A549 (cell line): ENCODE results near the gene MEAF6. TPM values are rescaled to one million over a fixed set of nuclear protein-coding genes. Genes with fewer than 3 reads are reported as not detected.

ENCODE experiments used
- ATAC-seq, 2 experiments: fragments of 200-7000 bp in 1 of 2; fragments of >200 bp in 1 of 2; cut with Nextera tagmentation in 1 of 2; cut with Tn5 transposase in 1 of 2; 3 replicates each; pipeline versions ENCODE4 v1.8.0 to v1.9.1; 2018 to 2020; ENCODE audit warnings: mild to moderate bottlenecking in 1 of 2, moderate library complexity in 1 of 2
- CTCF ChIA-PET: fragments of 300-600 bp; sonication (Branson Sonifier 250); formaldehyde crosslinking; extraction: SDS; loops from one replicate; lab custom pipeline; 2021; ENCODE audit warnings: antibody characterized with exemption, inconsistent platforms; lab: Yijun Ruan, JAX
- POLR2A ChIA-PET: fragments of 350-600 bp; formaldehyde crosslinking; extraction: SDS; loops from one replicate; lab custom pipeline; 2021; ENCODE audit warnings: antibody characterized with exemption, inconsistent platforms; lab: Yijun Ruan, JAX
- DNase-seq, 2 experiments: peaks; one replicate each; pipeline versions ENCODE4 v3.0.0 to v3.0.0-alpha.2; 2011 to 2016; ENCODE audit warnings: low read depth in 1 of 2, low spot score in 1 of 2
- FAIRE-seq: peaks from 2 replicates; lab custom pipeline; 2011; peaks lifted over from hg19 to GRCh38; lab: Jason Lieb, UNC
- H3K27ac ChIP-seq, 2 experiments: fragments of >200 bp; sonication (Bioruptor Twin); formaldehyde crosslinking; 3 replicates each; pipeline ENCODE4 v1.5.1; 2016 to 2017
- H3K4me1 ChIP-seq: fragments of >200 bp; sonication (Bioruptor Twin); formaldehyde crosslinking; 3 replicates; pipeline ENCODE4 v1.6.1; 2016
- H3K4me2 ChIP-seq: fragments of >200 bp; sonication (Bioruptor Twin); formaldehyde crosslinking; 3 replicates; pipeline ENCODE4 v1.6.1; 2016
- H3K4me3 ChIP-seq: fragments of >200 bp; sonication (Bioruptor Twin); formaldehyde crosslinking; 3 replicates; pipeline ENCODE4 v1.5.1; 2016
- H3K9me3 ChIP-seq: fragments of >200 bp; sonication (Bioruptor Twin); formaldehyde crosslinking; 3 replicates; pipeline ENCODE4 v1.6.1; 2016
- BHLHE40 ChIP-seq: IDR thresholded peaks from 2 replicates; pipeline ENCODE4 v1.6.1; 2012; ENCODE audit warnings: low read depth, low read length, inconsistent platforms
- CBX8 ChIP-seq: fragments of 200-600 bp; sonication (generic); IDR thresholded peaks from 2 replicates; pipeline ENCODE4 v1.6.1; 2016
- CEBPB ChIP-seq, 2 experiments: fragments of >200 bp in 1 of 2; sonication (Bioruptor Twin) in 1 of 2; formaldehyde crosslinking in 1 of 2; IDR thresholded peaks; 2 replicates each; pipeline ENCODE4 v1.6.1; 2012 to 2016
- CHD2 ChIP-seq: fragments of 150-350 bp; IDR thresholded peaks from 2 replicates; pipeline ENCODE4 v1.6.1; 2014; ENCODE audit warnings: low read length; ENCODE audit not compliant: partially characterized antibody
- CHD4 ChIP-seq: fragments of 200-600 bp; sonication (generic); IDR thresholded peaks from 2 replicates; pipeline ENCODE4 v1.6.1; 2016; ENCODE audit warnings: antibody characterized with exemption, mild to moderate bottlenecking, borderline replicate concordance
- EP300 ChIP-seq, 2 experiments: fragments of >200 bp; sonication (Bioruptor Twin); formaldehyde crosslinking; IDR thresholded peaks; 2 replicates in 1 of 2; 3 replicates in 1 of 2; pipeline ENCODE4 v1.6.1; 2016 to 2017
- FOXS1 ChIP-seq: fragments of 250-450 bp; sonication (Bioruptor Pico); IDR thresholded peaks from 2 replicates; pipeline ENCODE4 v1.5.0; 2020; ENCODE audit warnings: mild to moderate bottlenecking, moderate library complexity
- GATA3 ChIP-seq: IDR thresholded peaks from 2 replicates; pipeline ENCODE4 v1.6.1; 2012; ENCODE audit warnings: borderline replicate concordance
- HDAC2 ChIP-seq: fragments of 200-600 bp; sonication (generic); IDR thresholded peaks from 2 replicates; pipeline ENCODE4 v1.6.1; 2016
- HOXA7 ChIP-seq: fragments of 250-450 bp; sonication (Bioruptor Pico); IDR thresholded peaks from 2 replicates; pipeline ENCODE4 v1.5.0; 2020; ENCODE audit warnings: mild to moderate bottlenecking, moderate library complexity
- JUNB ChIP-seq: fragments of >200 bp; sonication (Bioruptor Twin); formaldehyde crosslinking; IDR thresholded peaks from 2 replicates; pipeline ENCODE4 v1.6.1; 2016
- MAZ ChIP-seq: fragments of 150-350 bp; IDR thresholded peaks from 2 replicates; pipeline ENCODE4 v1.6.1; 2014; ENCODE audit warnings: antibody characterized with exemption, low read depth, low read length, borderline replicate concordance
- MYC ChIP-seq: IDR thresholded peaks from 2 replicates; pipeline ENCODE4 v1.6.1; 2012; ENCODE audit warnings: mild to moderate bottlenecking, inconsistent platforms, low read length, improper control_type of control experiment, borderline replicate concordance
- NPAS2 ChIP-seq: fragments of 250-450 bp; sonication (Bioruptor Pico); IDR thresholded peaks from 2 replicates; pipeline ENCODE4 v1.8.0; 2022; ENCODE audit warnings: mild to moderate bottlenecking, moderate library complexity, borderline replicate concordance
- NR3C1 ChIP-seq: fragments of >200 bp; sonication (Bioruptor Twin); formaldehyde crosslinking; IDR thresholded peaks from 3 replicates; pipeline ENCODE4 v1.6.1; 2017
- POLR2A ChIP-seq: IDR thresholded peaks from 2 replicates; pipeline ENCODE4 v1.6.1; 2012; ENCODE audit warnings: mild to moderate bottlenecking, low read length
- POLR2AphosphoS2 ChIP-seq: conservative IDR thresholded peaks from 2 replicates; pipeline ENCODE4 v1.6.1; 2012; ENCODE audit warnings: low read length, improper control_type of control experiment, inconsistent platforms
- RAD21 ChIP-seq, 2 experiments: fragments of >200 bp in 1 of 2; sonication (Bioruptor Twin) in 1 of 2; formaldehyde crosslinking in 1 of 2; IDR thresholded peaks in 1 of 2; conservative IDR thresholded peaks in 1 of 2; 2 replicates in 1 of 2; 3 replicates in 1 of 2; pipeline ENCODE4 v1.6.1; 2012 to 2018; ENCODE audit warnings: inconsistent platforms in 1 of 2
- RARB ChIP-seq: fragments of 250-450 bp; sonication (Bioruptor Pico); IDR thresholded peaks from 2 replicates; pipeline ENCODE4 v1.8.0; 2021; ENCODE audit warnings: mild to moderate bottlenecking, moderate library complexity
- RCOR1 ChIP-seq: fragments of 150-350 bp; IDR thresholded peaks from 2 replicates; pipeline ENCODE4 v1.6.1; 2014; ENCODE audit warnings: antibody characterized with exemption, low read length, low read depth
- RFX5 ChIP-seq: fragments of 450-650 bp; IDR thresholded peaks from 2 replicates; pipeline ENCODE4 v1.7.1; 2014; ENCODE audit warnings: antibody characterized with exemption, mild to moderate bottlenecking, moderate library complexity
- SREBF2 ChIP-seq: fragments of 450-650 bp; IDR thresholded peaks from 2 replicates; pipeline ENCODE4 v1.6.1; 2014; ENCODE audit warnings: mild to moderate bottlenecking, moderate library complexity
- TFCP2L1 ChIP-seq: fragments of 250-450 bp; sonication (Bioruptor Pico); IDR thresholded peaks from 2 replicates; pipeline ENCODE4 v1.5.0; 2021; ENCODE audit warnings: mild to moderate bottlenecking
- WGBS: methylation state at CpG from one replicate; pipeline ENCODE4 v1.1.6; 2017; ENCODE audit errors: missing lambda C conversion rate; 5-methylcytosine and 5-hydroxymethylcytosine counted together
- polyA plus RNA-seq, 4 experiments: library from polyadenylated mRNA; depleted of rRNA in 3 of 4; stranded (reverse); fragments of >200 nt; fragmentation: RNase III in 1 of 4; extraction: RNeasy Plus Mini Kit Qiagen cat#74134 plus additional on column Dnase treatment in 1 of 4; gene quantifications; 2 replicates in 3 of 4; 3 replicates in 1 of 4; pipeline ENCODE4 v1.2.3, GENCODE V29; 2011 to 2017
- TF ChIP-seq, protein P1 (sequence below): fragments of >200 bp; sonication (Bioruptor Twin); formaldehyde crosslinking; IDR thresholded peaks from 2 replicates; pipeline ENCODE4 v1.6.1; 2016
- TF ChIP-seq, protein P2 (sequence below): fragments of 450-650 bp; IDR thresholded peaks from 2 replicates; pipeline ENCODE4 v1.6.1; 2014; ENCODE audit warnings: antibody characterized with exemption

Gene MEAF6
- polyA plus RNA-seq, 2 of the 4 experiments (the other 2 are of a cell fraction), result 39.4 to 45.4 TPM

DNA sequence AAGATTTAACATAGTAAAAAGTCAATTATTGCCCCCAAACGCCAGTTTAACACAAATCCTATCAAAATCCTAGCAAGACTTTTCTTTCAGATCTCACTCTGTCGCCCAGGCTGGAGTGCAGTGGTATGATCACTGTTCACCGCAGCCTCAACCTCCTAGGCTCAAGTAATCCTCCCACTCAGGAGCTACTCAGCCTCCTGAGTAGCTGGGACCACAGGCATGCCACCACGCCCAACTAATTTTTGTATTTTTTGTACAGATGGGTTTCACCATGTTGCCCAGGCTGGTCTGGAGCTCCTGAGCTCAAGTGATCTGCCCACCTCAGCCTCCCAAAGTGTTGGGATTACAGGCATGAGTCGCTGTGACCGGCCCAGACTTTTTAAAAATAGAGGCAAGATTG is 34.8 kb upstream of the MEAF6 start:
- TF ChIP-seq RARB (CRISPR knock-in tag) (no peak), NR3C1 (no peak), NPAS2 (CRISPR knock-in tag) (no peak), SREBF2 (no peak), POLR2AphosphoS2 (no peak), MAZ (no peak), TFCP2L1 (no peak), EP300 (IDR thresholded peaks at IDR 0.05) (no peak), HDAC2 (no peak), HOXA7 (CRISPR knock-in tag) (no peak), CHD2 (no peak), CHD4 (no peak), FOXS1 (CRISPR knock-in tag) (no peak), JUNB (no peak), CEBPB (IDR thresholded peaks at IDR 0.05) (no peak), POLR2A (no peak)
- TF ChIP-seq, protein P1, sequence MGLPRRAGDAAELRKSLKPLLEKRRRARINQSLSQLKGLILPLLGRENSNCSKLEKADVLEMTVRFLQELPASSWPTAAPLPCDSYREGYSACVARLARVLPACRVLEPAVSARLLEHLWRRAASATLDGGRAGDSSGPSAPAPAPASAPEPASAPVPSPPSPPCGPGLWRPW, result no peak
- ChIA-PET CTCF (no interaction called here), POLR2A (no interaction called here)
- DNase-seq (no peak), FAIRE-seq (no peak), ATAC-seq (no peak)
- Histone ChIP-seq H3K9me3 (0 out of 3 replicates have a peak, but pooled peaks cover under 1% of the 10 kb centered on the region), H3K4me2 (no peak overlapping the region), H3K4me3 (no peak overlapping the region), H3K27ac (no peak overlapping the region), H3K4me1 (peaks cover 16% of the 10 kb centered on the region; the same call in 2 of the 3 replicates)
- WGBS, result 89% methylated on average over 6 of the region's 6 CpGs

DNA sequence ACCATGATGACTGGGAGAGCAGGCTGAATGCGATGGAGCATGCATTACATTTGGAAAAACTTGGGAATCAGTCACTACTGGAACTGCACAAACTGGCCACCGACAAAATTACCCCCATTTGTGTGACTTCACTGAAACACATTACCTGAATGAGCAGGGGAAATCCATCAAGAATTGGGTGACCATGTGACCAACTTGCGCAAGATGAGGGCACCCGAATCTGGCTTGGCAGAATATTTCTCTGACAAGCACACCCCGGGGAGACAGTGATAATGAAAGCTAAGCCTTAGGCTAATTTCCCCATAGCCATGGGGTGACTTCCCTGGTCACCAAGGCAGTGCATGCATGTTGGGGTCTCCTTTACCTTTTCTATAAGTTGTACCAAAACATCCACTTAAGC is 30.5 kb upstream of the MEAF6 start:
- Histone ChIP-seq H3K27ac (no peak overlapping the region), H3K4me2 (no peak overlapping the region), H3K4me1 (peaks cover 3% of the 10 kb centered on the region; the same call in 1 of the 3 replicates), H3K4me3 (no peak overlapping the region), H3K9me3 (no peaks in the 10 kb centered on the region)
- ATAC-seq (no peak), DNase-seq (no peak), FAIRE-seq (no peak)
- ChIA-PET CTCF (interaction anchor here (0.7 to 0.8 kb wide), 2 partner anchors 36 to 57 kb away, joined by 3 read pairs; no protein-coding TSS in a partner anchor), POLR2A (no interaction called here)
- 93% methylated on average over 5 of the region's 5 CpGs for WGBS
- no peak for TF ChIP-seq RFX5
- TF ChIP-seq BHLHE40, result no peak
- TF ChIP-seq, protein P2, sequence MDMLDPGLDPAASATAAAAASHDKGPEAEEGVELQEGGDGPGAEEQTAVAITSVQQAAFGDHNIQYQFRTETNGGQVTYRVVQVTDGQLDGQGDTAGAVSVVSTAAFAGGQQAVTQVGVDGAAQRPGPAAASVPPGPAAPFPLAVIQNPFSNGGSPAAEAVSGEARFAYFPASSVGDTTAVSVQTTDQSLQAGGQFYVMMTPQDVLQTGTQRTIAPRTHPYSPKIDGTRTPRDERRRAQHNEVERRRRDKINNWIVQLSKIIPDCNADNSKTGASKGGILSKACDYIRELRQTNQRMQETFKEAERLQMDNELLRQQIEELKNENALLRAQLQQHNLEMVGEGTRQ, result no peak
- no peak for TF ChIP-seq NPAS2 (CRISPR knock-in tag)
- peak in 1 of 2 experiments; percentile 51; a peak in 1 of 4 replicates for TF ChIP-seq CEBPB (IDR thresholded peaks at IDR 0.05)

DNA sequence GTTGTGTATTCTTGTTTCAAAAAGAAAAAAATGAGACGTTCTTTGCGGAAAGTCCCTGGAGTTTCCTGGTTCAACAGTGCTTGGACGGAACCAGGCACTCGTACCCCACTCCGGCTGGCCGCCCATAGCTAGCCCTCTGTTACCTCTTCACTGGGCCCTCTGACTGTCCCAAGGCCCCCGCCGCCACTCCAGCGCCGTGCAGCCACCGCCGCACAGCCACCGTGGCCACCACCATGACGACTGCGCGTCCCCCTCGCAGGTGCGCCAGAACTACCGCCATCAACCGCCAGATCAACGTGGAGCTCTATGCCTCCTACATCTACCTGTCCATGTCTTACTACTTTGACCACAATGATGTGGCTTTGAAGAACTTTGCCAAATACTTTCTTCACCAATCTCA is 30.0 kb upstream of the MEAF6 start:
- no peak overlapping the region for H3K4me2 ChIP-seq
- POLR2A ChIA-PET, result no interaction called here
- ATAC-seq (no peak), DNase-seq (no peak), FAIRE-seq (no peak)
- H3K4me3 ChIP-seq, result no peak overlapping the region
- no peaks in the 10 kb centered on the region for H3K9me3 ChIP-seq
- WGBS, result 97% methylated on average over 20 of the region's 21 CpGs
- H3K27ac ChIP-seq, result no peak overlapping the region
- CTCF ChIA-PET, result interaction anchor here (0.8 kb wide), 1 partner anchor 57 kb away, joined by 3 read pairs; no protein-coding TSS in a partner anchor
- H3K4me1 ChIP-seq, result no peaks in the 10 kb centered on the region
- TF ChIP-seq RCOR1, result no peak
- no peak for TF ChIP-seq CBX8
- TF ChIP-seq MYC, result no peak
- no peak for TF ChIP-seq GATA3
- no peak for TF ChIP-seq RAD21 (conservative IDR thresholded peaks at IDR 0.05 in 1 of 2, IDR thresholded peaks at IDR 0.05 in 1 of 2)
- no peak for TF ChIP-seq POLR2A
- TF ChIP-seq CHD4, result no peak
